ENCODE data around the gene KDM4B.

Gene KDM4B

GRCh38 chr19:5121266-5122120 is 152.6 kb downstream of the KDM4B start:
- peaks cover 0 to 6% (median 0%) of the 10 kb centered on the region in 11 experiments; a peak in 2 of 22 replicates for H3K27me3 ChIP-seq
- peaks cover 74 to 100% (median 89%) of the 10 kb centered on the region in 11 experiments for H4K20me1 ChIP-seq
- peak overlapping the region in 8 of 11 experiments; percentile 53 to 75 (median 66); a peak in 16 of 22 replicates for H3K27ac ChIP-seq
- peaks cover 0 to 3% (median 1%) of the 10 kb centered on the region in 11 experiments; a peak in 12 of 22 replicates for H3K9me3 ChIP-seq (replicated peaks in 1 of 11)
- H3K4me2 ChIP-seq: peak overlapping the region; percentile 19 to 97 (median 92)
- H3K4me3 ChIP-seq: peak overlapping the region in 6 of 10 experiments; percentile 11 to 49 (median 25); a peak in 8 of 20 replicates
- H3K4me1 ChIP-seq: peaks cover 79 to 100% (median 97%) of the 10 kb centered on the region in 10 experiments
- peak overlapping the region in 10 of 11 experiments; percentile 8 to 71 (median 55); a peak in 16 of 22 replicates for H3K9ac ChIP-seq
- peaks cover 0 to 53% (median 12%) of the 10 kb centered on the region in 11 experiments; a peak in 16 of 22 replicates for H3K36me3 ChIP-seq
- TF ChIP-seq Cebpa-rat (IDR thresholded peaks at IDR 0.05): no peak

DNA sequence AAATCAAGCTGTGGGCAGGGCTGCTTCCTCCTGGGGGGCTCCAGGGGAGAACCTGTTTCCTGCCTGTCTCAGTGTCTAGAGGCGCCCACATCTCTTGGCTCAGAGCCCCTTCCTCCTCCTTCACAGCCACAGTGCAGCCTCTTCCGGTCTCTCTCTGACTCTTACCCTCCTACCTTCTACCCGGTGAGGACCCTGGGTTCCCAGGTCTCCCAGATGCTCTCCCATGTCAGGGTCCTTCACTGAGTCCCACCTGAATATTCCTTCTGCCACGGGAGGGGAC is 153.1 kb downstream of the KDM4B start:
- H3K9me3 ChIP-seq (replicated peaks in 1 of 11): no peaks in the 10 kb centered on the region
- no peak for TF ChIP-seq Cebpa-rat (IDR thresholded peaks at IDR 0.05)
- H3K9ac ChIP-seq: peak overlapping the region in 9 of 11 experiments; percentile 8 to 71 (median 55); a peak in 12 of 22 replicates
- H3K27me3 ChIP-seq: peaks cover 0 to 12% (median 0%) of the 10 kb centered on the region in 11 experiments; a peak in 2 of 22 replicates
- H3K27ac ChIP-seq: peak overlapping the region in 8 of 11 experiments; percentile 53 to 75 (median 66); a peak in 15 of 22 replicates
- H4K20me1 ChIP-seq: peaks cover 80 to 100% (median 94%) of the 10 kb centered on the region in 11 experiments
- peaks cover 0 to 51% (median 11%) of the 10 kb centered on the region in 11 experiments; a peak in 14 of 22 replicates for H3K36me3 ChIP-seq
- H3K4me2 ChIP-seq: peak overlapping the region; percentile 19 to 97 (median 92)
- H3K4me1 ChIP-seq: peaks cover 84 to 100% (median 98%) of the 10 kb centered on the region in 10 experiments
- peak overlapping the region in 4 of 10 experiments; percentile 11 to 49 (median 31); a peak in 4 of 20 replicates for H3K4me3 ChIP-seq

GRCh38 chr19:5122671-5123409 is 153.9 kb downstream of the KDM4B start:
- H4K20me1 ChIP-seq: peaks cover 88 to 100% (median 98%) of the 10 kb centered on the region in 11 experiments
- peaks cover 0 to 51% (median 11%) of the 10 kb centered on the region in 11 experiments; a peak in 14 of 22 replicates for H3K36me3 ChIP-seq
- peaks cover 0 to 14% (median 0%) of the 10 kb centered on the region in 11 experiments; a peak in 2 of 22 replicates for H3K27me3 ChIP-seq
- no peak overlapping the region for H3K4me3 ChIP-seq
- peak overlapping the region in 6 of 11 experiments; percentile 53 to 75 (median 68); a peak in 9 of 22 replicates for H3K27ac ChIP-seq
- H3K9ac ChIP-seq: peak overlapping the region in 2 of 11 experiments; percentile 26 to 71; a peak in 1 of 22 replicates
- H3K4me1 ChIP-seq: peaks cover 90 to 100% (median 98%) of the 10 kb centered on the region in 10 experiments
- H3K4me2 ChIP-seq: peak overlapping the region in 10 of 11 experiments; percentile 12 to 97 (median 92); a peak in 19 of 22 replicates
- no peaks in the 10 kb centered on the region for H3K9me3 ChIP-seq (replicated peaks in 1 of 11)
- TF ChIP-seq Cebpa-rat (IDR thresholded peaks at IDR 0.05): no peak

- Histone ChIP-seq H3K9me3 (replicated peaks in 1 of 11) (no peaks in the 10 kb centered on the region), H4K20me1 (peaks cover 89 to 100% (median 98%) of the 10 kb centered on the region in 11 experiments), H3K36me3 (peaks cover 0 to 50% (median 11%) of the 10 kb centered on the region in 11 experiments; a peak in 14 of 22 replicates), H3K9ac (no peak overlapping the region), H3K4me2 (peak overlapping the region in 10 of 11 experiments; percentile 12 to 97 (median 92); a peak in 17 of 22 replicates), H3K27ac (no peak overlapping the region), H3K4me1 (peaks cover 89 to 100% (median 98%) of the 10 kb centered on the region in 10 experiments), H3K27me3 (peaks cover 0 to 14% (median 0%) of the 10 kb centered on the region in 11 experiments; a peak in 2 of 22 replicates), H3K4me3 (no peak overlapping the region)
- TF ChIP-seq Cebpa-rat (IDR thresholded peaks at IDR 0.05): no peak
Measured at GRCh38 chr19:5123646-5124045, 154.7 kb downstream of the KDM4B start.

GRCh38 chr19:5124111-5124855 is 155.4 kb downstream of the KDM4B start:
- Histone ChIP-seq H3K9ac (peak overlapping the region in 2 of 11 experiments; percentile 39 to 58; a peak in 2 of 22 replicates), H4K20me1 (peaks cover 91 to 100% (median 98%) of the 10 kb centered on the region in 11 experiments), H3K9me3 (replicated peaks in 1 of 11) (no peaks in the 10 kb centered on the region), H3K27ac (no peak overlapping the region), H3K36me3 (peaks cover 0 to 44% (median 7%) of the 10 kb centered on the region in 11 experiments; a peak in 14 of 22 replicates), H3K4me1 (peaks cover 90 to 100% (median 98%) of the 10 kb centered on the region in 10 experiments), H3K4me3 (no peak overlapping the region), H3K27me3 (peaks cover 0 to 14% (median 0%) of the 10 kb centered on the region in 11 experiments; a peak in 3 of 22 replicates), H3K4me2 (peak overlapping the region; percentile 78 to 98 (median 93))
- TF ChIP-seq Cebpa-rat (IDR thresholded peaks at IDR 0.05): peak in 3 of 11 experiments; percentile 24 to 42 (median 37); a peak in 3 of 22 replicates

GRCh38 chr19:5125376-5125775 is 156.5 kb downstream of the KDM4B start:
- TF ChIP-seq Cebpa-rat (IDR thresholded peaks at IDR 0.05): no peak
- Histone ChIP-seq H3K4me1 (peaks cover 90 to 100% (median 98%) of the 10 kb centered on the region in 10 experiments), H3K4me2 (peak overlapping the region; percentile 78 to 98 (median 93)), H3K27me3 (peaks cover 0 to 14% (median 0%) of the 10 kb centered on the region in 11 experiments; a peak in 3 of 22 replicates), H3K9ac (peak overlapping the region in 7 of 11 experiments; percentile 3 to 67 (median 39); a peak in 9 of 22 replicates), H3K36me3 (peaks cover 0 to 33% (median 0%) of the 10 kb centered on the region in 11 experiments; a peak in 9 of 22 replicates), H3K4me3 (peak overlapping the region in 2 of 10 experiments; percentile 10 to 27; a peak in 1 of 20 replicates), H3K9me3 (replicated peaks in 1 of 11) (no peaks in the 10 kb centered on the region), H3K27ac (peak overlapping the region in 5 of 11 experiments; percentile 30 to 53 (median 41); a peak in 5 of 22 replicates), H4K20me1 (peaks cover 90 to 100% (median 98%) of the 10 kb centered on the region in 11 experiments)

GRCh38 chr19:5125797-5126497 is 157.0 kb downstream of the KDM4B start:
- Histone ChIP-seq H4K20me1 (peaks cover 90 to 100% (median 98%) of the 10 kb centered on the region in 11 experiments), H3K4me1 (peaks cover 90 to 100% (median 98%) of the 10 kb centered on the region in 10 experiments), H3K36me3 (peaks cover 0 to 27% (median 0%) of the 10 kb centered on the region in 11 experiments; a peak in 7 of 22 replicates), H3K4me2 (peak overlapping the region; percentile 78 to 98 (median 93)), H3K9ac (peak overlapping the region in 10 of 11 experiments; percentile 6 to 67 (median 40); a peak in 16 of 22 replicates), H3K4me3 (peak overlapping the region in 5 of 10 experiments; percentile 2 to 42 (median 10); a peak in 4 of 20 replicates), H3K27ac (peak overlapping the region in 9 of 11 experiments; percentile 1 to 74 (median 54); a peak in 17 of 22 replicates), H3K27me3 (peaks cover 0 to 14% (median 0%) of the 10 kb centered on the region in 11 experiments; a peak in 3 of 22 replicates), H3K9me3 (replicated peaks in 1 of 11) (no peaks in the 10 kb centered on the region)
- TF ChIP-seq Cebpa-rat (IDR thresholded peaks at IDR 0.05): no peak
